ENCODE measurements around the gene FREM2.

Gene FREM2

DNA sequence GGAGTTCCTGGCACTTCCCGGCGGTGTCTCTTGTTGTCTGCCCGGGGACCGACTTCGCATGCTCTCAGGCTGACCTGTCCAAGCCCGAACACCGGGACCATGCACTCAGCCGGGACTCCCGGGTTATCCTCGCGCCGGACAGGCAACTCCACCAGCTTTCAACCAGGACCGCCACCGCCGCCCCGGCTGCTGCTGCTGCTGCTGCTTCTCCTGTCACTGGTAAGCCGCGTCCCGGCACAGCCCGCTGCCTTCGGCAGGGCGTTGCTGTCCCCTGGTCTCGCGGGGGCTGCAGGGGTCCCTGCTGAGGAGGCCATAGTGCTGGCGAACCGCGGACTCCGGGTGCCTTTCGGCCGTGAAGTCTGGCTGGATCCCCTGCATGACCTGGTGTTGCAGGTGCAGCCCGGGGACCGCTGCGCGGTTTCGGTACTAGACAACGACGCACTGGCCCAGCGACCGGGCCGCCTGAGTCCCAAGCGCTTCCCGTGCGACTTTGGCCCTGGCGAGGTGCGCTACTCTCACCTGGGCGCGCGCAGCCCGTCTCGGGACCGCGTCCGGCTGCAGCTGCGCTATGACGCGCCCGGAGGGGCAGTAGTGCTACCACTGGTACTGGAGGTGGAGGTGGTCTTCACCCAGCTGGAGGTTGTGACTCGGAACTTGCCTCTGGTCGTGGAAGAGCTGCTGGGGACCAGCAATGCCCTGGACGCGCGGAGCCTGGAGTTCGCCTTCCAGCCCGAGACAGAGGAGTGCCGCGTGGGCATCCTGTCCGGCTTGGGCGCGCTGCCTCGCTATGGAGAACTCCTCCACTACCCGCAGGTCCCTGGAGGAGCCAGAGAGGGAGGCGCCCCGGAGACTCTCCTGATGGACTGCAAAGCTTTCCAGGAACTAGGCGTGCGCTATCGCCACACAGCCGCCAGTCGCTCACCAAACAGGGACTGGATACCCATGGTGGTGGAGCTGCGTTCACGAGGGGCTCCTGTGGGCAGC is 661 bp downstream of the FREM2 start:
- no peak for DNase-seq (ENCODE audit: low spot score)

DNA sequence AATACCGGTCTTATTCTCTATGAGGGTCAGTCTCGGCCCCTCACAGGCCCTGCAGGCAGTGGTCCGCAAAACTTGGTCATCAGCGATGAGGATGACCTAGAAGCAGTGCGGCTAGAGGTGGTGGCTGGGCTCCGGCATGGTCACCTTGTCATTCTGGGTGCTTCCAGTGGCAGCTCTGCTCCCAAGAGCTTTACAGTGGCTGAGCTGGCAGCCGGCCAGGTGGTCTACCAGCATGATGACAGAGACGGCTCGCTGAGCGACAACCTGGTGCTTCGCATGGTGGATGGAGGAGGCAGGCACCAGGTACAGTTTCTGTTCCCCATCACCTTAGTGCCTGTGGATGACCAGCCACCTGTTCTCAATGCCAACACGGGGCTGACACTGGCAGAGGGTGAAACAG is 1.8 kb downstream of the FREM2 start:
- no peak for DNase-seq (ENCODE audit: low spot score)

DNA sequence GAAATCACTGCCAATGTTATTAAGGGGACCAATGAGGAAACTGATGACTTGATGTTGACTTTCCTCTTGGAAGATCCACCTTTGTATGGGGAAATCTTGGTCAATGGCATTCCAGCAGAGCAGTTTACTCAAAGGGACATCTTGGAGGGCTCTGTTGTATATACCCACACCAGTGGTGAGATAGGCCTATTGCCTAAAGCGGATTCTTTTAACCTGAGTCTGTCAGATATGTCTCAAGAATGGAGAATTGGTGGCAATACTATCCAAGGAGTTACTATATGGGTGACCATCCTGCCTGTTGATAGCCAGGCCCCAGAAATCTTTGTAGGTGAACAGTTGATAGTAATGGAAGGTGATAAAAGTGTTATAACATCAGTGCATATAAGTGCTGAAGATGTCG is 3.4 kb downstream of the FREM2 start:
- no peak for DNase-seq (ENCODE audit: low spot score)

DNA sequence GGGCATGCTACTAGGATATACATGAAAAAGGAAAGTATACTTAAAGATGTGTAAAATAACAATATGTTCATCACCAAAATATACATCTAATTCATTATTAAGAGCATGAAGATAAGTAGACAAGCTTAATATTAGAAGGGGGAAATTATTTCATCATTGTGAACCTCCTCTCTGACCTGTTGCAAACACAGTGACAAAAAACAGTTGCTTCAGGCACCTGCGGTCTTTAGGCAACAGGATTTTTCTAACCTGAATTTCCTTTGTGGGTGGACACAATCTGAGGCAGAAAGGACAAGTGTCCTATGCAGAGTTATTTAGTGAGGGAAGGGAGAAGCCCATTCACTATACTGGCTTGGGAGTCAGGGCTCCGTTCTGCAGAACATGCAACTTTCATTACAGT is 6.3 kb downstream of the FREM2 start:
- no peak for DNase-seq (ENCODE audit: low spot score)

DNA sequence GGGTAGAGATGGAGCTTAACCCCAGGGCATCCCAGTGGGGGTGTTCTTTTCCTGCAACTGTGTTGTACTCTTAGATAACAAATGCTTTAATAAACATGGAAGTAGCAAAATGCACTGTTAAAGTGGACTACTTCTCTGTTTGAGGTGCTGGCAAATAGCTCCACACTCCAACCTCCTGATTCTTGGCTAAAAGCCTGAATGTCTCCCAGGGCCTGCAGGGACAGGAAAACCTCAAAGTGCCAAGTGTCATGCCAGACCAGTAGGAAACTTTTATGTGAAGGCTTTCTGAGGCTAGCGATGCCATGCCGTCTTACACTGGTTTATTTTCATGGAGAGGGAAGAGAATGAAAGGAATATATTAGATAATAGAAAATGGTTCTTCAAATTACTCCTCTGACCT is 6.8 kb downstream of the FREM2 start:
- DNase-seq (ENCODE audit: low spot score), result no peak

DNA sequence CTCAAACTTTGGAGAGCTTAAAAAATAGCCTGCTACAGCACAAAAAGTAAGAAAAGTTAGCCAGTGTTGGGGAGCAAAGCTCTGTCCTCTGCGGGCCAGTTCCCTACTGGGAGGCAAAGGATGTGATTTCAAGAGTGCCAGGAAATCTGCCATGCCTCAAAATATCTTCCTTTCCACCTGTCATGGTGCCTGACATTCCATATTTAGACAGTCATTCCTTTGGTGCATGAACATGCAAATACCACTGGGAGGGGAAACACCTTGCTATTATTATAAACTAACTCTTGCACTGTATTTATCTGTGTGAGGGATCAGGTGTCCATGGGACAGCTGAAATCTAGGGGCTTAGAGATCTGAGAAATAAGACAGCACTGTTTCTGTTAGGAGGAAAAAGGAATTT is 10.3 kb downstream of the FREM2 start:
- no peak for DNase-seq (ENCODE audit: low spot score)

DNA sequence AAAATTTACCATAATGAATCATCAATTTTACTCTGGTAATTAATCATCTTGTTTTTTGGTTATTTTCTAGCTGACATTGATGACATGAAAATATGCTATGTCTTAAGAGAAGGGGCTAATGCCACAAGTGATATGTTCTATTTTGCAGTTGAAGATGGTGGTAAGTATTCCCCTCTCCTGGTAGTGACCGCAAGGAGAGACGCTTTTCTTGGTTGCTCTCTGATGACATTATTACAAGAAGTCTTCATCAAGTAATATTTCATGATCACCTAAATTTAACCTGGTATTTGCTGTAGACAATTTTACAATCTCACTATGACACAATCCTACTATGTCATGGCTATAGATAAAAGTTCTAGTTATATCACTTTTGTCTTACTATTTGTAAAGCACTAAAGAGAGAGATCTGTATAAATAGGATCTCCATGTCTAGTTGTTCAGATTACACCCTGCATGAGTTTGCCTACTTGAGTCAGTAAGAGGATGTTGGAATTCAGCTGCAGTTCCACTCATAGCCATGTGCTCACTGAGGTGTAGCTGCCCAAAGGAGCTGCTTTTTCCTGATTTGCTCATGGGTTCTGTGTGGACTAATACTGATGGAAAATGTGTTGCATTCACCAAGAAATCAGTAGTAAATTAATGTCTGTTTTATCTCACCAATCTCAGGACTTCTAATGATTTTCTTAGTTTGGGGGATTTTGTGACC is 10.9 kb downstream of the FREM2 start:
- DNase-seq (ENCODE audit: low spot score), result no peak

DNA sequence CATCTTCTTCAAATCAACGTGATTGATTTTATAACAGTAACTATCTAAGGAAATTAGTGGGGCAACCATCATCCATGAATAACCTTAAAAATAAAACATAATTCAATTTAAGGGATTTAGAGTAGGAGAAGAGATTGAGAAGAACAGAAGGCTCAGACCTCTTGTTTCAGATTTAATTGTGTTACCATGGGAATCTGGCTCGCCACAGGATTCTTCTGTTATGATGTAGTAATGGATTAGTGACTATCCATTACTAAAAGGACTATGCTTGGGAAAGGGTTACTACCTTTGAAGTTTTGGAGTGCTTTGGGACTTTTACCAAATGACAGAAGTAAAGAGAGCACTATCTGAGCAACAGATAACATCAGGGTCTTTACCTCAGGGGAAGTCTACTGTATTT is 13.2 kb downstream of the FREM2 start:
- DNase-seq (ENCODE audit: low spot score), result no peak

DNA sequence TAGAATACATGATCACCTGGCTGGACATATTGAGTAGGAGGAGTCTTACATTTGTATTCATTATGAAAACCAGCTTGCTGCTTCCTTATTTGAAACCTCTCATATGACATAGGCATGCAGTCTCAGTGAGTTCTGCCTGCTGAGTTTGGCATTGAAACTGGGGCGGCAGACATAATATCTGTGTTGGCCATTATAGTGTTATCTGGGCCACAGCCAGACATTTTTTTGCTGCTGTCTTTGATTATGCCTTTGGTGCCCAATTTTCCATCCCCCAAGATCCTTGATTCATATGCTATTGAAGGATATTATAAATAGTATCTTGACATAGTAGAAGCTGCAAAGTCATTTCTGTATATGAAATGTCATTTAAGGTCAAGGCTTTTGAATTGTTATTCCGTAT is 15.8 kb downstream of the FREM2 start:
- no peak for DNase-seq (ENCODE audit: low spot score)

DNA sequence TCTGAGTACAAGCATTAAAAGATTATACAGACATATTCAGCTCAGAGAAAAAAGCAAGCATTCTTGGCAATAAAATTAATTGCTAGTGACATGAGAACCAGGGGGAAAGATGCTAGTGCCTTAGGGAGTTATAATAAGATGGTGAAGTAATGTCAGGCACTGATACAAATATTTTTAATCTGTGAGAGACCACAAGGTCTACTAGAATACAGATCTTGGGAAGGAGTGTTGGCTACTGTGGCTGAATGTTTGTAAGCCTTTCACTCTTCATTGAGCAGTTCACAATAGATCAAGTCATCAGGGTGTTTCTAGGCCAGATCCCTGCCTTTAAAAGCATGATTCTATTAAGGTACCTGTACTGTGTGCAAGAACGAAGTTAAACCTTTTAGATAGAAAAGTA is 16.4 kb downstream of the FREM2 start:
- no peak for DNase-seq (ENCODE audit: low spot score)

DNA sequence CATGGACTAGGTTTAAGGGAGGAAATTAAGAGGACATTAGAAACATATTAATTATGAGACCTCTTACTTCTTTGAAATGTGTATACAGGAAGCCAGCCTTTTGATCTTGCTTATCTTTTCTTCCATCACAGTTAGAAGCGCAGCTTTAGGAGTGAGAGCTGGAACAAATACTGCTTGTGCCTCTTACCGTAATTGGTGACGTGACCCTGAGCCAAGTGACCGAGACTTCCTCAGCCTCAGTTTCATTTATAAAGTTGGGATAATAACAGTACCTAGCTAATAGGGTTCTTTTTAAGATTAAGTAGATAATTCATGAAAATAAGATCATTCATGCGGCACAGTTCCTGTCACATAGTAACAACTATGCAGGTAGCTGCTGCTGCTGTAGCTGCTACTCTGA is 18.5 kb downstream of the FREM2 start:
- no peak for DNase-seq (ENCODE audit: low spot score)

DNA sequence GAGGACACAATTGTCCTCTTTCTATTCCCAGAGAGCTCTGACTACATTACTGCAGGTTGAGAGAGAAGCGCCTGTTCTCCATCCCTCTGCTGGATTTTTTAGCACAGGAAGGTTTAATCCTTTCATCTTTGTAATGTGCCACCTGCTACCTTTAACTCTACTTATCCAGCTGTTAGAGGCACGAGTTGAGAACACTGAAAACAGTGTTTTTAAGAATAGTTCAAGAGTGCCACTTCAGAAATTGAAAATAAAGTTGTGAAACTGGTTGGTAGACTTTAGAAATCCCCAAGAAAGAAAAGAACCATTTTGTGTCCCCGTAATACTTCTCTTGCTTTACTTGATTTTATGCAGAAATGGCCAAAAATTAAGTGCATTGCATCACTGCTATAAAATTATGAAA is 20.6 kb downstream of the FREM2 start:
- DNase-seq (ENCODE audit: low spot score), result no peak

DNA sequence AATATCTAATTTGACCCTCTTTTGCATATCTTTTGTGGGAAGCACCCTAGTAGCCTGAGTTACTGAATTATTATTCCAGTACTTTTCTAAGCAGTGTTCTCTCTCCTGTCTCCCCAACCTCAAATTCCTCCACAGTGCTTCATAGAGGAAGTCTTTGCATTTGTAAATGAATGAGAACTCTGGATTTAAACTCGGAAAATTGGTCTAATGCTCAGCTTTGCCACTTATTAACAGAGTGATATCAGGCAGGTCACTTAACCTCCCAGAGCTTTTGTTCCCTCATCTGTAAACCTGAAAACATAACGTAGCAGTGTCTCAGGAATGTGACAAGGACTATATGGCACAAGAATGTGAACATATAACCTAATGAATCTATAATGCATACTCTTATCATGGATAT is 26.2 kb downstream of the FREM2 start:
- DNase-seq (ENCODE audit: low spot score), result no peak

DNA sequence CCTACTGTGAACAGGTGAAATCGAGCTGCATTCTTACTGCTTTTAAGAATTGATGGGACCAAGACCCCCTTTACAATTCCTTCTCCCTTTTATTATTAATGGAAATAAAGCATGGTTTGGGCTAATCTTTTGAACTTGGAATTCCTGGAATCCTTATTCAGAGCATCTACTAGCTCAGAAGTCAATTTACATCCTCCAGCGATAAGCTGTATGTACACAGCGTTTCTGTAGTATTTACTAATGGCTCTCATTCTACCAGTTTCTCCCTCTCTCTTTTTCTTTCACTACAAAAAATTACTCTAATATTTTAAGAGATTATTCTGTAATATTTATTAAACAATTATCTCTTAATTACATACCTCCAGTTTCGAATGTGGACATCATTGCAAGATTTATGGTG is 31.5 kb downstream of the FREM2 start:
- DNase-seq (ENCODE audit: low spot score), result no peak

DNA sequence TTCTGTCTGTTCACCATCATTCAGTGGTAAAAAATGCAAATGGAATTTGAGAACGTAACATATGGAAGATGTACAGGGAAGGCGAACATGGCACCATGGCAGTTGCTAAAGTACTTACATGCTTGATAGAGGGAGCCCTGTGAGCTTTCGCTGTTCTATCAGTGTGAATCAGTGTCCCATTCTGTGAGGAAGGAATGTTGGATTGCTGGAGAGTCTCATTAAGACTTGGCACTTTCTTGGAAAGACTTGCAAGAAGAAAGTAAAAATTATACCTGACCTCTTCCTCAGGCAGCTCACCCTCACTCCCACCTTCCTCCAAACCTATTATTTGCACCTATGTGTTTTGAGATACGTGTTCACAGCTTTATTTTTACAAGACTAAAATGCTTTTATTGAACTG is 43.5 kb downstream of the FREM2 start:
- no peak for DNase-seq (ENCODE audit: low spot score)

DNA sequence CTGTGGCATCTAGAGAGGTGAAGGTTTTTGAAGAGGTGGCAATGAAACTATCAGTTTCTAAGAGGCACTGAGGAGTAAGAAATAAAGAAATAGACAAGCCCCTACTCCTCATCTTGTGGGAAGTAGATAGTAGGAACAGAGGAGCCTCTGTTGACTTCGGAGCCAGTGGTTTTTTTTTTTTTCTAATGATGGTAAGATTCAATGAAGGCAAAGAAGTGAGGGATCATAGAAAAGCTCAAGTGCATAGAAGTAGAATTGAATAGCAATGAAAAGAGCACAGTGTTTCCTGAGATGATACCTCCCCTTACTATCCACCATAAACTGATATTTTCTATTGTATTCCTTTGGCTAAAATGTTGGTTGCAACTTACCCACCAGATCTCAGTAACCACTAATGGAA is 46.3 kb downstream of the FREM2 start:
- DNase-seq (ENCODE audit: low spot score), result no peak

DNA sequence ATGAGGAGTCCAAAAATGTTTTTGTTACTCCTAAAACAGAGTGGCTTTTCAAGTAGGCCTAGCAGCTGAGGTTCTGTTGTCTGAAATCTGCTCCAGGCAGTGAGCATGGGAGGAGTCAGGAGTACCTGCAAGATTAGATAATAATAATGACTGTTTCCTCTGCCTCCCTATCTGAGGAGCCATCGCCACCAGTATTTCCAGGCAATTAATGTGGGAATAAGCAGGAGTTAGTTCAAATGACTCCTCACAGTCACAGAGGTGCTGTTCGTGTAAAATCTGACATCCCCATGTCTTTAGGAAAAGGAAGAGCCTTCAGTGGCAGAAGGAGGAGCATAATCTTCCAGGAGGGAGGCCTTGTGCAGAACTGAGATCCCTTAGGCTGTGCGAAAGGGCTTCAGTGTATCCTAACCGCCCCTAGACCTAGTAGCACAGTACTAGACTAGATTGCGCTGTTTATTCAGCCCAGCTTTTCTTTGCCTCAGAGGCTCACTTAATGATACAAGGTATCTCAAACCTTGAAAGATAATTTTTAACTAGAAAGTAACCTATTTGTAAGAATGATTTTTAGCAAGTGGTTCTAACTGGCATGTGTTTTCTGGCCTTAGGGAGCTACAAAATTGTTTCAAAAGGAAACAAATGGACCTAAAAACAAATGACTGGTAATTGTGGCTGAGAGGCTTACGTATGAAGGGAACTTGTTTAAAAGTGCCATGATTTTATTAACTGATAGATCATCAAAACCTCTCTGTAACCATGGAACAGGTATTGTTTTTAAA is 49.0 kb downstream of the FREM2 start:
- DNase-seq (ENCODE audit: low spot score), result no peak

DNA sequence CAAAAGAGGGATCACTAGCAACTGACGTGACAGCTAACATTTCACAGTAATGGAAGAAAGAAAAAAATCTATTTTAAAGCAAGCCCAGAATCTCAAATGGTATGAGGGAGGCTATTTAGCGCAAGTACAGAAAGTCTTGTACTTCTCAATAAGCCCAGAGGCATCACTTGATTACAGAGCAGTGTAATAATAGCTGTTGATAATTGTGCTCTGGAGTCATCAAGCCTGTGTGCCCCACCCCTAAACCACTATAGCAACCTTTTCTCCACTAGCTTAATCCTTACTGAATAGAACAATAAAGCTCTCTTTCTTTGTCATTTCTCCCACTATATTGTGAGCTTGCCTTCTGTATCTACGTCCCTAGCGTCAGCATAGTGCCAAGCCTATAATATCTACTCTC is 56.6 kb downstream of the FREM2 start:
- DNase-seq (ENCODE audit: low spot score), result no peak

DNA sequence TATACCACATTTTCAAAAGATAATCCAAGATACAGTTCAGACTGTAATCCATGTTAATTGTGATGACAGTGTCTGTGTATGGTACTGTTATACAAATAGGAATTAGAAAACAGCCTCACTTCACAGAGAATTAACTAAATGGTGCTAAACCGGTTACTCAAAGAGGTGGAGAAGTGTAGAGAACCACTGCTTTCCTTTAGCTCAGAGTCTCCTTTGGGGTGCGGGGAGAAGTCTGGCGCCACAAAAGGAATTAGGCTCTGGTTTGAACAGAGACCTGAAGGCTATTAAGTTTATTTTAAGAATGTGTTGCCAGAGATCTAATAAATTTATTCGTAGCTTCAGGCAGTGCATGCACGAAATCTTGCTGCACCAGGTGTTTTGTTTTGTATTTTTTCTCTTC is 65.8 kb downstream of the FREM2 start:
- DNase-seq (ENCODE audit: low spot score), result no peak

DNA sequence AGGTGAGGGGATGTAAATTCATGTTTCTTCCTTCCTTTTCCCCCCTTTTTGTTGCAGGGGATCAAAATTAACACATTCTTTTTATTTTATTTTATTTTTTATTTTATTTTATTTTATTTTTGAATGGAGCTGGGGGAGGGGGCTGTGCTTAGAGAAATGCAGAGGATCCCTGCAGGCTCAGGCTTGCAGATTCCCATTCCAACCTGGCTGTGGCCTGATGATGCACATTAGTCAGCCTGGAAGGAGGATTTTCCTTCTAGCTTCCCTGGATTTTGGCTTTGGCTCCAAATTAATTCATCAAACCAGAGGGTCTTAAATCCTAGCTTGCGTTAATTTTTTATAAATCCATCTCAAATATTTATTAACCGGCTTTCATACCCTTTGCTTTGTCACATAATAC is 67.0 kb downstream of the FREM2 start:
- no peak for DNase-seq (ENCODE audit: low spot score)

DNA sequence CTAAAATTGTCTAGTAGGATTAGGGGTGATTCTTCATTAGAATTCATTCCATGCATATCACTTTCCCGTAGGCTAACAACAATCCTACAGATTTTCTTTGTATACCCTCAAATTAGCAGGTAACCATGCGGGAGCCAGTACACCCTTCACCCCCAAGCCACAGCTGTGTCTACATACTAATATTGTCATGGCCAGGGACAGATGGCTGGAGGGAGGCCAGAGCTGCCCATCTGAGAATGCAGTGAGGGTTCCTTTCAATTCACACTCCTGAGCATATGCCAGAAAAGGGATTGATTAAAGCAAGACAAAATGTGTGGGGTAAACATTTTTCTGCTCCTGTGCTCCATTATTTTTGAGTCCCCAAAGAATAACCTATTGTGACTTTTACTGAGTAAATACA is 68.9 kb downstream of the FREM2 start:
- DNase-seq (ENCODE audit: low spot score), result no peak

DNA sequence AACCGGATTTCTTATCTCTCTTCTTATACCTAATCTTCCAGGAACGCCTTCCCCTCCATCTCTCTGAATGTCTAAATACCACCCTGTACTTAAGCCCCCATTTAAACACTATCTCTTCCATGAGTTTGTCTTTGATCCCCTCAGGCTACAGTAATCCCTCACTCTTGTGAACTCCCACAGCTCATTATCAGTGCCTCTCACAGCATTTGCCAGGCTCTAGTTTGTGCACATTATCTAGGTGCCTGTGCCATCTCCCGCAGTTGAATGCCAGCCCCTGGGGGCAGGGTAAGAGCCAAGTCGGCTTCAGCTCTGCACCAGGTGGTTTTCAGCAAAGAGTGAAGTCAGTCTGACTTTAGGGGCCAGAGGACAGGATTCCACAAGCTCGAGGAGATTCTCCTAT is 71.4 kb downstream of the FREM2 start:
- DNase-seq (ENCODE audit: low spot score), result no peak

DNA sequence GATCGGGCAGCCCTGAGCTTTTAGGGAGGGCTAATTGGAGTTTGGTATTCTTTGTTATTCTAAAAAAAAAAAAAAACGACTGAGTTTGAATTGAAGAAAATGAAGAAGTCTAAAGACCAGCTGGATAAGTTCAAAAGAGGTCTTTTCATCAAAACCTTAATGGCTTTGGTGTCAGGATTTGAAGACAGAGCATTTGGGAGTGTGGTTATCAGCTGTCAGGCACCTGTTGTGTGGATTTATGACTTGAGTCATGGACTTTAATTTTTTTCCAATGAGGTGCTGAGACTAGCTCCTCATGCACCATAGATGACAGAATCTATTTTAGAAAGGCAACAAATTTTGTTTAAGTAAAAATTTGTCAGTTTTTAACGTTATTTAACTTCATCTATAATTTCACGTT is 72.5 kb downstream of the FREM2 start:
- DNase-seq (ENCODE audit: low spot score), result no peak
